AG09309 (cell line): Measurements from ENCODE around the gene ZNF100.
A peak's percentile ranks its signal among the peaks of the same experiment; 100 is the strongest.
"Not testable (repeated sequence)": the region's sequence is repeated elsewhere in the genome, so short reads cannot be mapped to it uniquely, and the experiment has no call there.

Experiments
- DNase-seq: peaks from one replicate; pipeline ENCODE4 v3.0.0-alpha.2; 2010; ENCODE audit warnings: low read depth
- H3K4me3 ChIP-seq: 2 replicates; pipeline ENCODE4 v1.5.1; 2011; ENCODE audit warnings: mild to moderate bottlenecking, low read depth, low read length, moderate library complexity; ENCODE audit not compliant: control insufficient read depth
- CTCF ChIP-seq: IDR thresholded peaks from 2 replicates; pipeline ENCODE4 v1.5.1; 2011; ENCODE audit warnings: mild to moderate bottlenecking, low read depth, low read length, inconsistent platforms; ENCODE audit not compliant: insufficient read depth, control insufficient read depth; ENCODE audit errors: missing control alignments

ZNF100 gene

GRCh38 chr19:21758296-21758695, 9.1 kb downstream of the ZNF100 start:
- no peak for DNase-seq
- no peak for TF ChIP-seq CTCF
- H3K4me3 ChIP-seq: no peak overlapping the region

- not testable (repeated sequence) for H3K4me3 ChIP-seq, DNase-seq
These were observed 11.8 kb downstream of the ZNF100 start for GRCh38 chr19:21755555-21755954.

- H3K4me3 ChIP-seq: no peak overlapping the region
- no peak for TF ChIP-seq CTCF
- peak; percentile 10 for DNase-seq
These were observed 16.0 kb downstream of the ZNF100 start for GRCh38 chr19:21751384-21751783.

GRCh38 chr19:21750586-21751128, 16.7 kb downstream of the ZNF100 start:
- TF ChIP-seq CTCF: no peak
- H3K4me3 ChIP-seq: no peak overlapping the region
- no peak for DNase-seq

- no peak for TF ChIP-seq CTCF
- peak; percentile 5 for DNase-seq
- H3K4me3 ChIP-seq: no peak overlapping the region
These were observed 18.3 kb downstream of the ZNF100 start for GRCh38 chr19:21749090-21749489.

- H3K4me3 ChIP-seq: no peak overlapping the region
- DNase-seq: no peak
- TF ChIP-seq CTCF: no peak
These were observed 19.3 kb downstream of the ZNF100 start for GRCh38 chr19:21748088-21748487.

- no peak for DNase-seq
- TF ChIP-seq CTCF: no peak
- H3K4me3 ChIP-seq: no peak overlapping the region
These were observed 26.8 kb downstream of the ZNF100 start for GRCh38 chr19:21740559-21740958.

GRCh38 chr19:21726942-21727747, 40.2 kb downstream of the ZNF100 start:
- DNase-seq, H3K4me3 ChIP-seq: not testable (repeated sequence)
